Left cardiac atrium (tissue), 4 donors: Measurements from ENCODE around the gene REN. TPM values are rescaled to one million over a fixed set of nuclear protein-coding genes. Genes with fewer than 3 reads are reported as not detected.

Source experiments
- ATAC-seq, 2 donors: fragments of 200-7000 bp; cut with Tn5 transposase; one replicate each; pipeline ENCODE4 v1.9.1; 2020; ENCODE audit warnings: mild to moderate bottlenecking in 2 of 2, moderate library complexity in 2 of 2
- DNase-seq: peaks from one replicate; pipeline ENCODE4 v3.0.0-alpha.2; 2020
- intact Hi-C, 2 donors: fragments of 100-400 bp; cut with DNase I; formaldehyde crosslinking; loops; one replicate each; pipeline versions ENCODE4 v1.14.1 to v1.15.1; 2022 to 2023
- total RNA-seq, 2 donors: library from RNA; stranded (reverse); fragmentation: NEBNext Ultra II Directional; extraction: Animal tissue kit (Norgen Biotek cat#: 25700); gene quantifications; one replicate each; pipeline ENCODE4 v1.2.1, GENCODE V29; 2021
- donor health status: DM: no; HTN: yes; CAD: no.
- donor health status: DM: no; HTN: yes; CAD: no; lungs with severe emphysema.
- donor health status: DM: yes; HTN: yes; CAD: no.
- donor health status: Dilated cardiomyopathy.

The REN gene
- total RNA-seq, 2 donors from 2014 or later: not detected

- DNase-seq (peak; percentile 81), ATAC-seq (peak; percentile 93)
- intact Hi-C loops: loop anchor here (2.0 to 5.0 kb wide), 4 partner anchors 44 to 200 kb away; no protein-coding TSS in a partner anchor
Observed at GRCh38 chr1:204162494-204163074, 3.6 kb downstream of the REN start.

GRCh38 chr1:204161609-204162493 is 4.3 kb downstream of the REN start:
- DNase-seq (no peak), ATAC-seq (no peak)
- intact Hi-C loops: loop anchor here (2.0 to 5.0 kb wide), 4 partner anchors 45 to 201 kb away; no protein-coding TSS in a partner anchor

GRCh38 chr1:204157962-204158361 is 8.2 kb downstream of the REN start:
- intact Hi-C loops: no loop called here
- no peak for ATAC-seq

GRCh38 chr1:204155881-204156280 is 10.3 kb downstream of the REN start:
- ATAC-seq (no peak), DNase-seq (peak; percentile 2)
- intact Hi-C loops: no loop called here

More at GRCh38 chr1:204157962-204158361, 8.2 kb downstream of the REN start:
- no peak for DNase-seq

- intact Hi-C loops: no loop called here
- ATAC-seq (no peak), DNase-seq (no peak)
Observed at GRCh38 chr1:204154568-204155255, 11.4 kb downstream of the REN start.

- intact Hi-C loops: no loop called here
- DNase-seq (no peak), ATAC-seq (no peak)
Observed at GRCh38 chr1:204153667-204154066, 12.5 kb downstream of the REN start.

- DNase-seq: peak; percentile 39
- intact Hi-C loops: no loop called here
- ATAC-seq: peak; percentile 12 to 25
Observed at GRCh38 chr1:204152310-204153044, 13.7 kb downstream of the REN start.

- intact Hi-C loops: no loop called here
- DNase-seq (peak; percentile 71), ATAC-seq (peak; percentile 66 to 69)
Observed at GRCh38 chr1:204151552-204152309, 14.4 kb downstream of the REN start, which contains the start of gene ETNK2. ETNK2 (minus strand) TSS chr1:204152044; CDS start chr1:204151852, 192 bp downstream.

GRCh38 chr1:204150702-204151551 is 15.2 kb downstream of the REN start:
- ATAC-seq (peak; percentile 25 to 33), DNase-seq (peak; percentile 41)
- intact Hi-C loops: no loop called here

GRCh38 chr1:204149635-204150565 is 16.2 kb downstream of the REN start:
- intact Hi-C loops: no loop called here
- DNase-seq (no peak), ATAC-seq (peak in 1 of 2 donors; percentile 24)

GRCh38 chr1:204149107-204149506 is 17.0 kb downstream of the REN start:
- DNase-seq (no peak), ATAC-seq (no peak)
- intact Hi-C loops: no loop called here

- intact Hi-C loops: no loop called here
- peak; percentile 5 for DNase-seq
- no peak for ATAC-seq
Observed at GRCh38 chr1:204147406-204148383, 18.4 kb downstream of the REN start.

- DNase-seq (no peak), ATAC-seq (no peak)
- intact Hi-C loops: no loop called here
Observed at GRCh38 chr1:204146965-204147364, 19.2 kb downstream of the REN start.

- DNase-seq (peak; percentile 1), ATAC-seq (no peak)
- intact Hi-C loops: no loop called here
Observed at GRCh38 chr1:204146309-204146708, 19.8 kb downstream of the REN start.

- no peak for DNase-seq
- ATAC-seq: peak in 1 of 2 donors; percentile 59
- intact Hi-C loops: no loop called here
Observed at GRCh38 chr1:204145033-204145504, 21.1 kb downstream of the REN start.
